Stimulated activated naive CD4-positive, alpha-beta T cell treated with Interleukin-2 at 50 U/mL for 16 hours (primary cell): ENCODE results near the gene CIPC.

Experiments used
- DNase-seq: peaks from one replicate; lab custom pipeline; 2025; lab: John Stamatoyannopoulos, UW

The CIPC gene

DNA sequence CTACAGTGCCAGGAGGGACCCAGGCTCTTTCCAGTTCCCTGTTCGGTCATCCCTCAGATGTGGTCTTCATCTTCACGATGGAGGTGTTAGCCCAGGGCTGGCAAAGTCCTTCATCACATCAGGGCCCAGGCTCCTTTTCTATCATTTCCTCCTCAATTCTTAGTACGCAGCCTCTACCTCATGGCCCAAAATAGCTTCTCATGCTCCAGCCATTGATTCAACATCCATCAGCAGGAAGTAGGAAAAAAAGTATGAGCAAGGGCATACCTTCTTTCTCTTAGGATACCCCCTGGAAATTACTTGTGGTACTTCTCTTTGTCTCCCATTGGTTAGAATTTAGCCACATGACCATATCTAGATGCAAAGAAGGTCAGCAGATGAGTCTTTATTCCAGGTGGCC is 55.7 kb downstream of the CIPC start:
- no peak for DNase-seq

- DNase-seq, result no peak
Observed at GRCh38 chr14:77154421-77154820, 56.4 kb downstream of the CIPC start.

GRCh38 chr14:77155083-77155482 is 57.0 kb downstream of the CIPC start:
- DNase-seq, result no peak

GRCh38 chr14:77157740-77158139 is 59.7 kb downstream of the CIPC start:
- DNase-seq, result no peak

DNA sequence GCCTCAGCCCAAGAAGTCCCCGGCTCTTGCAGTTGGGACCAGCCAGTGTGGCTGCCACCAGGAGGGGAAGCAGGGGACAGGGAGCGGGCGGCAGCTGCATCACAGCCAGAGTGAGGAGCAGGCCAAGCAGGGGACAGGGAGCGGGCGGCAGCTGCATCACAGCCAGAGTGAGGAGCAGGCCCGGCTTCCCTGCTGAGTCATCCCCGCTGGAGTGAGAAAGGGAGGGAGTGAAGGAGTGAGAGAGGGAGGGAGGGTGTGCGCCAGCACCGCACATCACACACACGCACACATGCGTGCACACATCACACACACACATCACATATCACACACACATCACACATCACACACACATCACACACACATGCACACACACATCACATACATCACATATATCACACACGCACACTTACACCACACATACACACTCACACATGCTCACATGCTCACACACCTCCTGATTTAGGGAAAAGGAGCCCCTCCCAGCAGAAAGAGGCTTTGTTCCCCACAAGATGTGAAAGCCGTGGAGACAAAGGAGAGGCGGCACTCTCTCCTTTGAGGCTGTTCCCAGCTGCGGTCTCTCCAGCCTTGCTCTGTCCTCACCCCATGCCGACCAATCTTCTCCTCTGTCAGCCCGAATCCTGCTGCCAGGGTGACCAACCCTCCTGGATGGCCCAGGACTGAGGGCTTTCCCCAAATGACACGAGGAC is 60.3 kb downstream of the CIPC start:
- DNase-seq, result no peak

DNA sequence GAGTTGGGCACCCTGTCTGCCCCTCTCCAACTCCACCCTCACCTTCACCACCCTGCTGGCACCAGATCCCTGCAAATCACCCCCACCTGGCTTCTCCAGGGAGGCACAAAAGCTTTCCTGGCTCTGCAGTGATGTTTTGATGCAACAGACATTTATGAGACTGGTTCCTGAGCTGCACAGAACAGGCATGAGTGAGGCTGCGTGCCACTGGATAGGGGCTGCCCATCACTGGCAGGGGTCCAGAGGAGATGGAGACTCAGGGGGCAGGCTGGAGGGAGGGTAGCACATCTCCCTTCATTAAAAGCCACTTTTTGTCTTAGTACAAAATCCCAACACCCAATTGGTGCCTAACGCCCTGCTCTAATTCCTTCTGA is 60.8 kb downstream of the CIPC start:
- no peak for DNase-seq

DNA sequence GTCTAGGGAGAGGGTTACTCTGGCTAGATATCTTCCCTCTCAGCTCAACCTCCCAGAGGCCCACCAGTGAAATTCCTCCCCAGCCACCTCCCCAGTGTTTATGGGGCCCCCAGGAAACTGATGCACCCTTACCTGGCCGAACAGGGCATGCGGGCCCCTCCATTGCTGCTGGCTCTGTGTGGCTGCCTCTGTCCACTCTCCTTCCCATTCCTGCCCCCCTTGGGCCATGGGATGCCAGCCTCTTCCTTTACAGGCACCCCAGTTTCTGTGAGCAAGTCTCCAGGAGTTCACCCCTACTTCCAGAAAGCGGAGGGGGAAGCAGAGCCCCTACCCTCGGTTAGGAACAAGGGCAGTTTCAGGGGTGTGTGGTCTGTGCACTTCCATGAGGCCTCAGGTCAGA is 63.0 kb downstream of the CIPC start:
- DNase-seq, result no peak
